Retinal pigment epithelial cell (primary cell): ENCODE results near the gene KLHL25.

ENCODE experiments used
- DNase-seq: peaks from one replicate; pipeline ENCODE4 v3.0.0-alpha.2; 2010; ENCODE audit warnings: low read depth
- H3K4me3 ChIP-seq: 2 replicates; pipeline ENCODE4 v1.5.1; 2011; ENCODE audit warnings: mild to moderate bottlenecking, low read length, control low read depth, moderate library complexity
- TF ChIP-seq, protein P1 (sequence below): conservative IDR thresholded peaks from 2 replicates; pipeline ENCODE4 v1.5.1; 2011; ENCODE audit warnings: low read depth, low read length, control low read depth, inconsistent platforms

The KLHL25 gene

GRCh38 chr15:85717212-85717611, 77.5 kb downstream of the KLHL25 start:
- no peak for DNase-seq
- H3K4me3 ChIP-seq = no peak overlapping the region
- TF ChIP-seq, protein P1, sequence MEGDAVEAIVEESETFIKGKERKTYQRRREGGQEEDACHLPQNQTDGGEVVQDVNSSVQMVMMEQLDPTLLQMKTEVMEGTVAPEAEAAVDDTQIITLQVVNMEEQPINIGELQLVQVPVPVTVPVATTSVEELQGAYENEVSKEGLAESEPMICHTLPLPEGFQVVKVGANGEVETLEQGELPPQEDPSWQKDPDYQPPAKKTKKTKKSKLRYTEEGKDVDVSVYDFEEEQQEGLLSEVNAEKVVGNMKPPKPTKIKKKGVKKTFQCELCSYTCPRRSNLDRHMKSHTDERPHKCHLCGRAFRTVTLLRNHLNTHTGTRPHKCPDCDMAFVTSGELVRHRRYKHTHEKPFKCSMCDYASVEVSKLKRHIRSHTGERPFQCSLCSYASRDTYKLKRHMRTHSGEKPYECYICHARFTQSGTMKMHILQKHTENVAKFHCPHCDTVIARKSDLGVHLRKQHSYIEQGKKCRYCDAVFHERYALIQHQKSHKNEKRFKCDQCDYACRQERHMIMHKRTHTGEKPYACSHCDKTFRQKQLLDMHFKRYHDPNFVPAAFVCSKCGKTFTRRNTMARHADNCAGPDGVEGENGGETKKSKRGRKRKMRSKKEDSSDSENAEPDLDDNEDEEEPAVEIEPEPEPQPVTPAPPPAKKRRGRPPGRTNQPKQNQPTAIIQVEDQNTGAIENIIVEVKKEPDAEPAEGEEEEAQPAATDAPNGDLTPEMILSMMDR = no peak

GRCh38 chr15:85716261-85716660, 78.5 kb downstream of the KLHL25 start:
- no peak for DNase-seq
- no peak overlapping the region for H3K4me3 ChIP-seq
- TF ChIP-seq, protein P1 = no peak

GRCh38 chr15:85711580-85712192, 83.0 kb downstream of the KLHL25 start:
- DNase-seq = no peak
- H3K4me3 ChIP-seq = no peak overlapping the region
- TF ChIP-seq, protein P1 = no peak

GRCh38 chr15:85710340-85710842, 84.3 kb downstream of the KLHL25 start:
- H3K4me3 ChIP-seq = no peak overlapping the region
- TF ChIP-seq, protein P1 = no peak
- DNase-seq = no peak
